Measurements from ENCODE around the gene CSPG5.

DNA sequence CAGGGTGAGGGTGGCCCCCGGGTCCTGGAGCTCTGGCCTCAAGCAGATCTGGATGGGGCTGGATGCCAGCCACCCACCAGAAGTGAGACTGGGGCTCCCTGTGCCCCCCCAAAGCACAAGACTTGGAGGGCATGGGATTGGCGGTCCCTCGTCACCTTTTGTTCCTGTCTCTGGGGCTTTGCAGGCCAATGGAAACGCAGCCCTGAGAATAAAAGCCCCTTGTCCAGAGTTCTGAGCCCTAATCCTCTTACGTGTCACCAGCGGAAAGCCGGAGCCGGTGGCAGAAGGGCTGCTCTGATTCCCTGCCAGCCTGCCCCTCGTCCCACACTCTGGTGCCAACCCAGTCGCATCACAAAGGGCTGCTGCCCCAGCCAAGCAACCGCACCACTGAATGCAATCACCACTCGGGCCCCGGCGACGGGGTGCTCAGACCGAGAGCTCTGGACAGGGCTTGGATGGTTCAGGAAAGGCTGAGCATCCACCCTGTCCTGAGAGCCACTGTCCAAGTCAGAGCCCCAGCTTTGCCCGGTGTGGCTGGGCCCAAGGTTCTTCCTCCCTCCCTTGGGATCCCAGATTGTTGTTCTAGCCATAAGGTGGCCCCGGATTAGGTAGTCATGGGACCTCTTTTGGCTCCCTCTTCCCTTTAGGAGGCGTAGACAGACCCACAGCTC is 42.3 kb downstream of the CSPG5 start:
- no peak for TF ChIP-seq POLR2A (IDR thresholded peaks at IDR 0.05)
- TF ChIP-seq, protein P1, sequence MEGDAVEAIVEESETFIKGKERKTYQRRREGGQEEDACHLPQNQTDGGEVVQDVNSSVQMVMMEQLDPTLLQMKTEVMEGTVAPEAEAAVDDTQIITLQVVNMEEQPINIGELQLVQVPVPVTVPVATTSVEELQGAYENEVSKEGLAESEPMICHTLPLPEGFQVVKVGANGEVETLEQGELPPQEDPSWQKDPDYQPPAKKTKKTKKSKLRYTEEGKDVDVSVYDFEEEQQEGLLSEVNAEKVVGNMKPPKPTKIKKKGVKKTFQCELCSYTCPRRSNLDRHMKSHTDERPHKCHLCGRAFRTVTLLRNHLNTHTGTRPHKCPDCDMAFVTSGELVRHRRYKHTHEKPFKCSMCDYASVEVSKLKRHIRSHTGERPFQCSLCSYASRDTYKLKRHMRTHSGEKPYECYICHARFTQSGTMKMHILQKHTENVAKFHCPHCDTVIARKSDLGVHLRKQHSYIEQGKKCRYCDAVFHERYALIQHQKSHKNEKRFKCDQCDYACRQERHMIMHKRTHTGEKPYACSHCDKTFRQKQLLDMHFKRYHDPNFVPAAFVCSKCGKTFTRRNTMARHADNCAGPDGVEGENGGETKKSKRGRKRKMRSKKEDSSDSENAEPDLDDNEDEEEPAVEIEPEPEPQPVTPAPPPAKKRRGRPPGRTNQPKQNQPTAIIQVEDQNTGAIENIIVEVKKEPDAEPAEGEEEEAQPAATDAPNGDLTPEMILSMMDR (IDR thresholded peaks at IDR 0.05): no peak
